CD14-positive monocyte (primary cell): ENCODE data around the gene EPHA7. TPM values are rescaled to one million over a fixed set of nuclear protein-coding genes. Genes with fewer than 3 reads are reported as not detected.

ENCODE experiments used
- DNase-seq, 3 donors: peaks; one replicate each; pipeline ENCODE4 v3.0.0-alpha.2; 2011 to 2022
- H2AFZ ChIP-seq: 2 replicates; pipeline ENCODE4 v1.6.0; 2012; ENCODE audit warnings: mild to moderate bottlenecking, low read depth, low read length, inconsistent platforms; ENCODE audit not compliant: insufficient read depth, poor library complexity, severe bottlenecking
- H3K27ac ChIP-seq, 2 donors: 1 replicate in 1 of 2; 2 replicates in 1 of 2; pipeline ENCODE4 v1.5.1; 2012 to 2013; ENCODE audit warnings: low read length in 2 of 2, control low read depth in 1 of 2, inconsistent platforms in 1 of 2, low read depth in 1 of 2, mild to moderate bottlenecking in 1 of 2
- H3K27me3 ChIP-seq, 2 donors: one replicate each; pipeline versions ENCODE4 v1.6.0 to v1.6.1; 2011 to 2013; ENCODE audit warnings: low read length in 2 of 2; ENCODE audit not compliant: control insufficient read depth in 2 of 2, insufficient read depth in 2 of 2
- H3K36me3 ChIP-seq, 2 donors: replicated peaks in 1 of 2; 1 replicate in 1 of 2; 2 replicates in 1 of 2; pipeline versions ENCODE4 v1.5.1 to v1.6.1; 2012 to 2013; ENCODE audit warnings: low read length in 2 of 2, control low read depth in 1 of 2, inconsistent platforms in 1 of 2, mild to moderate bottlenecking in 1 of 2; ENCODE audit not compliant: insufficient read depth in 2 of 2, control insufficient read depth in 1 of 2
- H3K4me1 ChIP-seq, 2 donors: 1 replicate in 1 of 2; 2 replicates in 1 of 2; pipeline versions ENCODE4 v1.5.1 to v1.6.1; 2012 to 2013; ENCODE audit warnings: low read length in 2 of 2, control low read depth in 1 of 2, inconsistent platforms in 1 of 2, mild to moderate bottlenecking in 1 of 2, moderate library complexity in 1 of 2; ENCODE audit not compliant: insufficient read depth in 2 of 2, control insufficient read depth in 1 of 2
- H3K4me2 ChIP-seq: replicated peaks from 2 replicates; pipeline ENCODE3; 2012; ENCODE audit warnings: low read length, moderate library complexity, mild to moderate bottlenecking; ENCODE audit not compliant: poor library complexity, severe bottlenecking; ENCODE audit errors: extremely low read depth
- H3K4me3 ChIP-seq, 3 experiments: fragments of 200-600 bp in 1 of 3; sonication (generic) in 1 of 3; replicated peaks in 1 of 3; 1 replicate in 2 of 3; 2 replicates in 1 of 3; pipeline ENCODE4 v1.5.1; 2011 to 2013; ENCODE audit warnings: low read length in 3 of 3, mild to moderate bottlenecking in 3 of 3, control low read depth in 2 of 3, low read depth in 2 of 3, inconsistent platforms in 1 of 3, moderate library complexity in 1 of 3
- H3K79me2 ChIP-seq: 2 replicates; pipeline ENCODE4 v1.6.0; 2012; ENCODE audit warnings: mild to moderate bottlenecking, control low read depth, inconsistent platforms, low read length, moderate library complexity; ENCODE audit not compliant: insufficient read depth
- H3K9ac ChIP-seq: 2 replicates; pipeline ENCODE4 v1.6.0; 2017; ENCODE audit warnings: low read length, mild to moderate bottlenecking; ENCODE audit not compliant: insufficient read depth, poor library complexity, severe bottlenecking
- H3K9me3 ChIP-seq, 2 donors: replicated peaks in 1 of 2; 1 replicate in 1 of 2; 2 replicates in 1 of 2; pipeline versions ENCODE4 v1.5.1 to v1.6.1; 2012 to 2013; ENCODE audit warnings: low read length in 2 of 2, control low read depth in 1 of 2; ENCODE audit not compliant: control insufficient read depth in 1 of 2, insufficient read depth in 1 of 2
- H4K20me1 ChIP-seq: 2 replicates; pipeline ENCODE4 v1.6.0; 2012; ENCODE audit warnings: mild to moderate bottlenecking, low read length, control low read depth, moderate library complexity; ENCODE audit not compliant: insufficient read depth
- H3K27ac Mint-ChIP-seq, 7 donors: one replicate each; pipeline ENCODE4 v1.8.0; 2020; ENCODE audit warnings: mild to moderate bottlenecking in 7 of 7, mixed read lengths in 7 of 7, moderate library complexity in 6 of 7, inconsistent platforms in 2 of 7
- H3K27me3 Mint-ChIP-seq, 3 donors: one replicate each; pipeline ENCODE4 v1.8.0; 2021 to 2022; ENCODE audit warnings: low read depth in 3 of 3, mild to moderate bottlenecking in 3 of 3, mixed read lengths in 3 of 3, moderate library complexity in 3 of 3, inconsistent platforms in 1 of 3
- H3K36me3 Mint-ChIP-seq, 2 donors: one replicate each; pipeline ENCODE4 v1.8.0; 2020; ENCODE audit warnings: mixed read lengths in 2 of 2, inconsistent platforms in 1 of 2, mild to moderate bottlenecking in 1 of 2
- H3K4me1 Mint-ChIP-seq: one replicate; pipeline ENCODE4 v1.8.0; 2020; ENCODE audit warnings: mild to moderate bottlenecking, mixed read lengths
- H3K4me3 Mint-ChIP-seq, 2 donors: one replicate each; pipeline ENCODE4 v1.8.0; 2020; ENCODE audit warnings: mild to moderate bottlenecking in 2 of 2, mixed read lengths in 2 of 2, moderate library complexity in 1 of 2
- H3K9me3 Mint-ChIP-seq, 7 donors: one replicate each; pipeline ENCODE4 v1.8.0; 2020 to 2022; ENCODE audit warnings: mixed read lengths in 7 of 7, mild to moderate bottlenecking in 6 of 7, moderate library complexity in 6 of 7, inconsistent platforms in 2 of 7
- CTCF ChIP-seq: fragments of 200-600 bp; IDR thresholded peaks from one replicate; pipeline ENCODE4 v1.8.0; 2022; ENCODE audit warnings: antibody characterized with exemption, mild to moderate bottlenecking
- WGBS: methylation state at CpG from one replicate; pipeline ENCODE4 v1.1.5; 2013; ENCODE audit warnings: missing lambda C conversion rate; ENCODE audit not compliant: insufficient coverage; 5-methylcytosine and 5-hydroxymethylcytosine counted together
- intact Hi-C, 2 donors: fragments of 100-400 bp; cut with micrococcal nuclease; formaldehyde crosslinking; loops; one replicate each; pipeline versions ENCODE4 v1.15.0 to v1.15.1; 2023
- polyA plus RNA-seq, 3 donors: library from polyadenylated mRNA; depleted of rRNA in 1 of 3; unstranded in 2 of 3; stranded (reverse) in 1 of 3; fragments of 300-500 nt in 2 of 3; fragments of >200 nt in 1 of 3; fragmentation: Illumina TruSeq in 2 of 3; gene quantifications; 1 replicate in 2 of 3; 2 replicates in 1 of 3; pipeline ENCODE4 v1.2.3, GENCODE V29; 2012 to 2021

The EPHA7 gene
- polyA plus RNA-seq, 3 donors: not detected

- intact Hi-C loops: no loop called here
- no peaks in the 10 kb centered on the region for H3K9me3 Mint-ChIP-seq
- H3K4me3 Mint-ChIP-seq: no peak overlapping the region
- Histone ChIP-seq H2AFZ (no peak overlapping the region), H3K36me3 (no peaks in the 10 kb centered on the region), H3K27ac (no peak overlapping the region), H3K4me2 (no peak overlapping the region), H3K9ac (no peak overlapping the region), H3K79me2 (no peaks in the 10 kb centered on the region), H3K4me1 (no peaks in the 10 kb centered on the region), H3K27me3 (no peaks in the 10 kb centered on the region), H3K4me3 (no peak overlapping the region), H4K20me1 (no peaks in the 10 kb centered on the region), H3K9me3 (no peaks in the 10 kb centered on the region)
- 68% methylated on average over 3 of the region's 5 CpGs for WGBS
- H3K27ac Mint-ChIP-seq: no peak overlapping the region
- H3K4me1 Mint-ChIP-seq: no peaks in the 10 kb centered on the region
- no peak for DNase-seq
- no peaks in the 10 kb centered on the region for H3K36me3 Mint-ChIP-seq
- H3K27me3 Mint-ChIP-seq: no peaks in the 10 kb centered on the region
- TF ChIP-seq CTCF: no peak
These were observed 27.4 kb downstream of the EPHA7 start for GRCh38 chr6:93391965-93392364.

- no peak overlapping the region for H3K9ac ChIP-seq
- DNase-seq: no peak
- WGBS: no CpG with 5 or more reads among the region's 4 CpGs
- no peaks in the 10 kb centered on the region for H3K36me3 ChIP-seq
- peaks cover 0 to 5% of the 10 kb centered on the region in 2 donors for H3K9me3 ChIP-seq
- H3K4me3 ChIP-seq: no peak overlapping the region
- H3K79me2 ChIP-seq: no peaks in the 10 kb centered on the region
- no peak for TF ChIP-seq CTCF
- H3K27ac Mint-ChIP-seq: no peak overlapping the region
- intact Hi-C loops: no loop called here
- no peaks in the 10 kb centered on the region for H3K9me3 Mint-ChIP-seq
- no peaks in the 10 kb centered on the region for H3K4me1 ChIP-seq
- no peaks in the 10 kb centered on the region for H3K4me1 Mint-ChIP-seq
- H3K4me3 Mint-ChIP-seq: no peak overlapping the region
- H3K27ac ChIP-seq: no peak overlapping the region
- no peaks in the 10 kb centered on the region for H3K36me3 Mint-ChIP-seq
- no peak overlapping the region for H3K4me2 ChIP-seq
- no peaks in the 10 kb centered on the region for H4K20me1 ChIP-seq
- H3K27me3 Mint-ChIP-seq: no peaks in the 10 kb centered on the region
- no peaks in the 10 kb centered on the region for H3K27me3 ChIP-seq
- H2AFZ ChIP-seq: no peak overlapping the region
These were observed 30.2 kb downstream of the EPHA7 start for GRCh38 chr6:93389192-93389591.
